Tracheal epithelial cell (primary cell): Measurements from ENCODE around the gene BTG4. TPM values are rescaled to one million over a fixed set of nuclear protein-coding genes. Genes with fewer than 3 reads are reported as not detected.

ENCODE experiments used
- total RNA-seq: library from RNA; depleted of rRNA; stranded (reverse); fragments of >200 nt; gene quantifications from 2 replicates; pipeline ENCODE4 v1.2.1, GENCODE V29; 2014

The BTG4 gene
- 0.48 TPM in 1 of 2 replicates, not detected in the other for total RNA-seq

DNA sequence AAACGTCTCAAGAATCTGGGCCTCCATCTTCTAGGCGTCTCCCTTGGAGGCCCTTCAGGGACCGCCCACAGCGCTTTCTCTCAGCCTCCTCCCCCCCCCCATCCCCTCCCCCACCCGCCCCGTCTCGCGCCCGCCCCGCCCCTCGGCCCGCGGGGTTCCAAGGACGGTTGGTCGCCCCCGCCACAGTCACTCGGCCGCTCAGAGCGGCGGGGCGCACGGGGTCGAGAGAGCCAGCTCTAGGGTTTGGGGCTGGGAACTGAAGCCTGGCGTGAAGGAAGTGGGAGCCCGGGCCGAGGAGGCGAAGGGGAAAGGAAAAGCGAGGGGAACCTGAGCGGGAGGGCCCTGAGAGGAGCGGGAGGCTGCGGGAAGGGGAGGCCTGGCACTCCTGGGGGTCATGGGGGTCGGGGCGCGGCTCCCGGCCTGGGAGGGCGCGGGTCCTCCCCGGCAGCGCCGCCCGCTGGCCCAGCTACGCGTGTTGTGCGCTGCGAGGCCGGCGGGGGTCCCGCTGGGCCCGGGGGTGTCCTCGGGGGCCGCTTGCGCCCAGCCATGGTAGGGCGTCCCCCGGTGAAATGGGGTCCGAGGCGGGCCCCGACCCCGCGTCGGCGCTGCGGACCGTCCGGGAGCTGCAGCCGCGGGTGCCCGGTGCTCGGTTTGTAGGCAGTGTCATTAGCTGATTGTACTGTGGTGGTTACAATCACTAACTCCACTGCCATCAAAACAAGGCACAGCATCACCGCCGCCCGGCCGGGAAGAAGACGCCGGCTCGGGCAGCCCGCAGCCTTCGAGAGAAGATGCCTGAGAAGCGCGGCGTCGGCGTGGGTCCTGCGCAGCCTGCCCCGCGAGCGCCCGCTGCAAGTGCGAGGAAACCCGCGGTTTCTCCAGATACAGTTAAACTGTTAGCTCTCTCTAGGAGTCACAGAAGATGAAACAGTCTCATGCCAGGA lies at the start of gene BTG4:
Gene BTG4, minus strand, starts transcription at position 91 of the 944 bp plus-strand sequence. CDS start 13,610 bp downstream, outside the sequence.

DNA sequence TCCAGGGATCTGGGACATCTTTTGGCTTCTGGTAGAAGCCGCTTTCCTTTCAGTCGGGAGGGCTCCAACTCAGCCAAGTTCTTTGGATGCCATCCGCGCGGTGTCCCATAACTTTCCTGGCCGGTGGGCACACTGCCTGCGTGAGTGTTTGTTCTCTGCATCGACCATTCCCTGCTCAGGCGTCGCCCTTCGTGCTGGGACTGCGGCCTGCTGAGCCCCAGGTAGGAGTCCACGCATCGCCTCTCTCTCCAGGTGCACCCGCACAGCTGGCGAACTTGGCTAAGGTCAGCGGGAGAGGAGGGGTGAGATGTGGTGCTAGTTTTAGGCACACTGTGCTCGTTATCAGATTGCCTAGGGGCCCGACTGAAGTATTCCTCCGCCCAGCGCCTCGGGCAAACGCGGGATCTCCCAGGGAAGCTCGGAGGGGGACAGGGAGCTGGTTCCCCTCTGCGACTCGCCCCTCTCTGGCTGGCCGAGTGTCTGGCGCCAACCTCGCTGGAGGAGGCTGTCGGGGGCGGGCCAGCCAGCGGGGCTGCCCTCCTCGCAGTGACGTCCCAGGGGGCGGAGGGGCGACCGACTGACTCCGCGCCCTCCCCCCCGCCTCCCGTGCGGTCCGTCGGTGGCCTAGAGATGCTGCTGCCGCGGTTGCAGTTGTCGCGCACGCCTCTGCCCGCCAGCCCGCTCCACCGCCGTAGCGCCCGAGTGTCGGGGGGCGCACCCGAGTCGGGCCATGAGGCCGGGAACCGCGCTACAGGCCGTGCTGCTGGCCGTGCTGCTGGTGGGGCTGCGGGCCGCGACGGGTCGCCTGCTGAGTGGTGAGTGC lies 28.1 kb upstream of the BTG4 start, which contains the start of gene LAYN:
Gene LAYN, plus strand, starts transcription at position 607 of the 823 bp plus-strand sequence. Its CDS starts 124 bp downstream, at position 731.

DNA sequence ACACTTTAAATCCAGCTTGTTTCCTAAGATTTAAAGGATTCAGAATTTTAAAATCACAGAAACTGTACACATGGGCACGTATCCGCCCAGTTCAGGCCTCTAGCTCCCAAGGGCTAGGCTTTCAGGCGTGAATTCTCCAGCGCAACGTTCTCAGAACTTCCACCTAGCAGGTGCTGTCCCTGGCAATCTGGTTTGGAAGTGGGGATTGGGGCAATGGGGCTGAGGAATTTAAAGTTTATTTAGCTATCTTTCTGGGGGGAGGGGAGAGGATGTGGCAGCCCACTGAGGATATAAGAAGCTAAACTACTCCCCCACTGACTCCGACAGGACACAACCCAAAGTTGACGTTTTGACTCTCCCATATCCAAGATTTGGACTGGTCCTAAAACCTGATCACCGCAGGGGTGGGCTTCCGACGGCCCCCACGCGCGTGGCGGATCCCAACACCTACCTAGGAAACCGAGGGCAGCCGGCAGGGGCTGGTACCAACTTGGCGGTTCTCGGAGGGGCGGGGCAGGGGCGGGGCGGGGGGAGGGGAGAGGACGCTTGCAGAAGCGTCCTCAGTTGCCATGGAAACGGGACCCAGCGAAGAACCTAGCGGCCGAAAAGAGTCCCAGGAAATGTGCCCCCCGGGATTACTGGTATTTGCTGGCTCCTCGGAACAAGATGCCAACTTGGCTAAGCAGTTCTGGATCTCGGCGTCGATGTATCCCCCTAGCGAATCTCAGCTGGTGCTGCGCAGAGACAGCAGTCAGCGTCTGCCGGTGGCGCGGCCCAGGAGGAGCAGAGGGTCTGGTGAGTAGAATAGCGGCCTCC lies 2.2 kb upstream of the BTG4 start, which contains the start of gene HOATZ:
Gene HOATZ, plus strand, starts transcription at position 563 of the 816 bp plus-strand sequence. Its CDS starts 7 bp downstream, at position 570.

Other genes with a start within 250 kb of the BTG4 start
- not detected in 2 replicates for gene POU2AF3, start 213.8 kb downstream of the BTG4 start, total RNA-seq
- not detected in 2 replicates for gene POU2AF1, start 133.1 kb downstream of the BTG4 start, total RNA-seq
- gene HOATZ, start 2.4 kb upstream of the BTG4 start, total RNA-seq = not detected in 2 replicates
- 10.4 and 64.1 TPM in 2 replicates for gene LAYN, start 28.3 kb upstream of the BTG4 start, total RNA-seq
- gene SIK2, start 90.1 kb upstream of the BTG4 start, total RNA-seq = 4.3 and 5.8 TPM in 2 replicates